Measurements from ENCODE around the gene NPY. TPM values are rescaled to one million over a fixed set of nuclear protein-coding genes. Genes with fewer than 3 reads are reported as not detected.

The NPY gene
- total RNA-seq, 1 donor = not detected

DNA sequence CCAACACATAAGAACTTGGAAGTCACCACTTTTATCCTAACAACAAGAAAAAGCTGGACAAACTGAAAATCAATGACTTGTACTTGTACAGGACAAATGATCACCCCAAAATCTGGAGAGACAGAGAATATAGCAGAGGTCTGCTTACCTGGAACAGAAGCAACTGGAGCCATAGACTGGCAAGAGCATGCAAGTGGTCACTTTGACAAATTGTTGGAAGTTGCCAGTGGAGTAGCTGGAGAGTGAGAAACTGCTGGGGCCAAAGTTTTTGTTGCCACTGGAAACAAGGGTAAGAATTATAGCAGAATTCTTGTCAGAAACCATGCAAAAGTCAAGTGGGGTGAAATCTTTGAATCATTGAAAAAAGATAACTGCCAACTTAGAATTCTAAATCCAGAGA lies 35.2 kb downstream of the NPY start:
- H4K20me1 ChIP-seq (ENCODE audit: insufficient read depth, low read length) = no peaks in the 10 kb centered on the region
- no peak overlapping the region for H2AFZ ChIP-seq (ENCODE audit: low read length)
- no peak overlapping the region for H3K4me2 ChIP-seq (ENCODE audit: insufficient read depth, low read length)
- no peaks in the 10 kb centered on the region for H3K27me3 ChIP-seq (ENCODE audit: insufficient read depth, low read length)
- TF ChIP-seq, protein P1, sequence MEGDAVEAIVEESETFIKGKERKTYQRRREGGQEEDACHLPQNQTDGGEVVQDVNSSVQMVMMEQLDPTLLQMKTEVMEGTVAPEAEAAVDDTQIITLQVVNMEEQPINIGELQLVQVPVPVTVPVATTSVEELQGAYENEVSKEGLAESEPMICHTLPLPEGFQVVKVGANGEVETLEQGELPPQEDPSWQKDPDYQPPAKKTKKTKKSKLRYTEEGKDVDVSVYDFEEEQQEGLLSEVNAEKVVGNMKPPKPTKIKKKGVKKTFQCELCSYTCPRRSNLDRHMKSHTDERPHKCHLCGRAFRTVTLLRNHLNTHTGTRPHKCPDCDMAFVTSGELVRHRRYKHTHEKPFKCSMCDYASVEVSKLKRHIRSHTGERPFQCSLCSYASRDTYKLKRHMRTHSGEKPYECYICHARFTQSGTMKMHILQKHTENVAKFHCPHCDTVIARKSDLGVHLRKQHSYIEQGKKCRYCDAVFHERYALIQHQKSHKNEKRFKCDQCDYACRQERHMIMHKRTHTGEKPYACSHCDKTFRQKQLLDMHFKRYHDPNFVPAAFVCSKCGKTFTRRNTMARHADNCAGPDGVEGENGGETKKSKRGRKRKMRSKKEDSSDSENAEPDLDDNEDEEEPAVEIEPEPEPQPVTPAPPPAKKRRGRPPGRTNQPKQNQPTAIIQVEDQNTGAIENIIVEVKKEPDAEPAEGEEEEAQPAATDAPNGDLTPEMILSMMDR (IDR thresholded peaks at IDR 0.05; ENCODE audit: extremely low read depth, low read depth, low read length) = no peak
- no peaks in the 10 kb centered on the region for H3K36me3 ChIP-seq (ENCODE audit: insufficient read depth, low read length)
- no peaks in the 10 kb centered on the region for H3K9me3 ChIP-seq (ENCODE audit: low read depth, low read length)
- DNase-seq (ENCODE audit: insufficient read length, low spot score, missing footprints) = no peak
- H3K79me2 ChIP-seq (ENCODE audit: insufficient read depth, low read length) = no peaks in the 10 kb centered on the region
- H3K4me3 ChIP-seq (ENCODE audit: insufficient read depth, low read length) = no peak overlapping the region
- H3K27ac ChIP-seq (ENCODE audit: low read depth, low read length) = no peak overlapping the region
- no peaks in the 10 kb centered on the region for H3K4me1 ChIP-seq (ENCODE audit: insufficient read depth, low read length)

DNA sequence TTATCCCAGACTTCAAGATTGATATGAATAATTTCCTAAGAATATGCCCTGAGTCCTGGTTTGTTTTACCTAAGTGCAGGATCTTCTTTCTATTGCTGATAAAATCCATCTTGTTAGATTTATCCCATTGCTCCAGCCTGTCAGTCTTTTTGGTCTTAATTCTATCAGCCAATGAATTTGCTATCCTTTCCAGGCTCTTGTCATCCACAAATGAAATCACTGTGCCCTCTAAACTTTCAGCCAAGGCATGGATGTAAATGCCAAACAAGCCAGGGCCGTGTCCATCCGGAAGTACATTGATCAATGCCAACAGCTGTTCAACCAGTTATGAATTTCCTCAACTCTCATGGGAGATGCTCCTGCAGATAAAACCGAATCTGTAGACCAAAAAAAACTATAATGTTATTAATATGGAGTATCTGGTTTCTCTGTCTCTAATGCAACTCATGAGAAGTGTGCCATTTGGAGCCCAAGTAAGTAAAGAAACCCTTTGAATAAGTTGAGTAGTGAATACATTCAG lies 40.0 kb downstream of the NPY start:
- Histone ChIP-seq H3K9me3 (ENCODE audit: low read depth, low read length) (no peaks in the 10 kb centered on the region), H2AFZ (ENCODE audit: low read length) (no peak overlapping the region), H3K4me1 (ENCODE audit: insufficient read depth, low read length) (no peaks in the 10 kb centered on the region), H3K79me2 (ENCODE audit: insufficient read depth, low read length) (no peaks in the 10 kb centered on the region), H3K27me3 (ENCODE audit: insufficient read depth, low read length) (no peaks in the 10 kb centered on the region), H3K36me3 (ENCODE audit: insufficient read depth, low read length) (no peaks in the 10 kb centered on the region), H3K27ac (ENCODE audit: low read depth, low read length) (no peak overlapping the region), H4K20me1 (ENCODE audit: insufficient read depth, low read length) (no peaks in the 10 kb centered on the region), H3K4me2 (ENCODE audit: insufficient read depth, low read length) (no peak overlapping the region), H3K4me3 (ENCODE audit: insufficient read depth, low read length) (no peak overlapping the region)
- no peak for DNase-seq (ENCODE audit: insufficient read length, low spot score, missing footprints)
- TF ChIP-seq, protein P1 (IDR thresholded peaks at IDR 0.05; ENCODE audit: extremely low read depth, low read depth, low read length) = no peak

DNA sequence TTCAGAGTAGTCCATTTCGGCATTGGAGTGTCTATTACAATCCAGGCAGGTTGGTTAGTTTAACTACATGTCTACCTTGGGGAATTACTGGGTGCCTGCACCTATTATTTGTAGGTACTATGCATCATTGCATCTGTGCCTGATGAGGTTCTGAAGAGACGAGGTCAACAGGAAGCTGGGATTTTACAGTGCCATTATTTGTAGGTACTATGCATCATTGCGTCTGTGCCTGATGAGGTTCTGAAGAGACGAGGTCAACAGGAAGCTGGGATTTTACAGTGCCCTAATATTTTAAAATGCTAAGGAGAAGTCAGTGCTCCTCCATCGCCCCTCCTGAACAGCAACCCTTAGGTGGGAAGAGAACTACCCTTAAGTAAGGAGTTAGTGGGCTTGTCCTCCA lies 41.7 kb downstream of the NPY start:
- DNase-seq (ENCODE audit: insufficient read length, low spot score, missing footprints) = no peak
- Histone ChIP-seq H3K9me3 (ENCODE audit: low read depth, low read length) (no peaks in the 10 kb centered on the region), H3K36me3 (ENCODE audit: insufficient read depth, low read length) (no peaks in the 10 kb centered on the region), H3K4me2 (ENCODE audit: insufficient read depth, low read length) (no peak overlapping the region), H2AFZ (ENCODE audit: low read length) (no peak overlapping the region), H4K20me1 (ENCODE audit: insufficient read depth, low read length) (no peaks in the 10 kb centered on the region), H3K27me3 (ENCODE audit: insufficient read depth, low read length) (no peaks in the 10 kb centered on the region), H3K4me3 (ENCODE audit: insufficient read depth, low read length) (no peak overlapping the region), H3K27ac (ENCODE audit: low read depth, low read length) (no peak overlapping the region), H3K4me1 (ENCODE audit: insufficient read depth, low read length) (no peaks in the 10 kb centered on the region), H3K79me2 (ENCODE audit: insufficient read depth, low read length) (no peaks in the 10 kb centered on the region)
- TF ChIP-seq, protein P1 (IDR thresholded peaks at IDR 0.05; ENCODE audit: extremely low read depth, low read depth, low read length) = no peak

DNA sequence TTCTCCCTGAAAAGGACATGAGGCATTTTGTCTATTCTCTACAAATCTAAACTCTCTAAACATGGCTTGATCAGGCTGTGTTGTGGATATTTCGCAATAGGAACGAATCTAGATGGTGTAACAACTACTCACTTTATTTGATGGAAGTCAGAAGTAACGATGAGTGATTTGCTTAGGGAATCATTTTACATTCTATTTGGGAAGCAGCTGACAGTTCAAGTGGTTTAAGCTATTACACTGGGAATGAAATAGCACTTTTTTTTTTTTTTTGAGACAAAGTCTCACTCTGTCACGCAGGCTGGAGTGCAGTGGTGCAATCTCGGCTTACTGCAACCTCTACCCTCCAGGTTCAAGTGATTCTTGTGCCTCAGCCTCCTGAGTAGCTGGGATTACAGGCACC lies 44.1 kb downstream of the NPY start:
- no peaks in the 10 kb centered on the region for H4K20me1 ChIP-seq (ENCODE audit: insufficient read depth, low read length)
- H3K79me2 ChIP-seq (ENCODE audit: insufficient read depth, low read length) = no peaks in the 10 kb centered on the region
- no peaks in the 10 kb centered on the region for H3K9me3 ChIP-seq (ENCODE audit: low read depth, low read length)
- no peak overlapping the region for H3K27ac ChIP-seq (ENCODE audit: low read depth, low read length)
- no peaks in the 10 kb centered on the region for H3K36me3 ChIP-seq (ENCODE audit: insufficient read depth, low read length)
- H2AFZ ChIP-seq (ENCODE audit: low read length) = no peak overlapping the region
- no peak overlapping the region for H3K4me2 ChIP-seq (ENCODE audit: insufficient read depth, low read length)
- no peak for DNase-seq (ENCODE audit: insufficient read length, low spot score, missing footprints)
- H3K27me3 ChIP-seq (ENCODE audit: insufficient read depth, low read length) = no peaks in the 10 kb centered on the region
- TF ChIP-seq, protein P1 (IDR thresholded peaks at IDR 0.05; ENCODE audit: extremely low read depth, low read depth, low read length) = no peak
- H3K4me1 ChIP-seq (ENCODE audit: insufficient read depth, low read length) = no peaks in the 10 kb centered on the region
- H3K4me3 ChIP-seq (ENCODE audit: insufficient read depth, low read length) = no peak overlapping the region
